Measurements from ENCODE around the gene AIG1. TPM values are rescaled to one million over a fixed set of nuclear protein-coding genes. Genes with fewer than 3 reads are reported as not detected.

AIG1 gene
- total and polyA plus RNA-seq, 4 donors: 19.9 to 31.7 (median 27.3) TPM

GRCh38 chr6:143052282-143052681 lies 8.4 kb upstream of the AIG1 start:
- TF ChIP-seq CTCF (IDR thresholded peaks at IDR 0.05; ENCODE audit: control extremely low read depth, extremely low read depth): no peak
- no peak overlapping the region for H3K4me3 ChIP-seq
- no peak overlapping the region for H3K9ac ChIP-seq (ENCODE audit: insufficient read depth in 1 of 2, low read length in 2 of 2)
- H3K9me3 ChIP-seq (ENCODE audit: control insufficient read depth in 4 of 4, insufficient read depth in 3 of 4, low read length in 3 of 4): no peaks in the 10 kb centered on the region
- no peak for ATAC-seq (ENCODE audit: insufficient read depth, low FRiP score)
- no peaks in the 10 kb centered on the region for H3K27me3 ChIP-seq (ENCODE audit: control insufficient read depth in 3 of 3, insufficient read depth in 3 of 3, low read length in 2 of 3)
- DNase-seq: no peak
- H3K27ac ChIP-seq (ENCODE audit: low read depth in 1 of 2, low read length in 1 of 2): no peak overlapping the region
- WGBS, 2 donors: 86 to 87% methylated on average over 5 of the region's 5 CpGs
- H3K36me3 ChIP-seq (ENCODE audit: control insufficient read depth in 4 of 4, insufficient read depth in 4 of 4, low read length in 4 of 4): no peaks in the 10 kb centered on the region
- peaks cover 0 to 10% (median 0%) of the 10 kb centered on the region in 5 donors for H3K4me1 ChIP-seq (ENCODE audit: control insufficient read depth in 5 of 5, insufficient read depth in 5 of 5, low read length in 5 of 5)

GRCh38 chr6:143053856-143054255 lies 6.8 kb upstream of the AIG1 start:
- no peak for TF ChIP-seq CTCF (IDR thresholded peaks at IDR 0.05; ENCODE audit: control extremely low read depth, extremely low read depth)
- no peak overlapping the region for H3K9ac ChIP-seq (ENCODE audit: insufficient read depth in 1 of 2, low read length in 2 of 2)
- H3K36me3 ChIP-seq (ENCODE audit: control insufficient read depth in 4 of 4, insufficient read depth in 4 of 4, low read length in 4 of 4): no peaks in the 10 kb centered on the region
- H3K27ac ChIP-seq (ENCODE audit: low read depth in 1 of 2, low read length in 1 of 2): no peak overlapping the region
- WGBS, 2 donors: 90 to 92% methylated on average over 3 of the region's 3 CpGs
- DNase-seq (no peak), ATAC-seq (ENCODE audit: insufficient read depth, low FRiP score) (no peak)
- H3K27me3 ChIP-seq (ENCODE audit: control insufficient read depth in 3 of 3, insufficient read depth in 3 of 3, low read length in 2 of 3): no peaks in the 10 kb centered on the region
- no peak overlapping the region for H3K4me3 ChIP-seq
- H3K9me3 ChIP-seq (ENCODE audit: control insufficient read depth in 4 of 4, insufficient read depth in 3 of 4, low read length in 3 of 4): no peaks in the 10 kb centered on the region
- H3K4me1 ChIP-seq (ENCODE audit: control insufficient read depth in 5 of 5, insufficient read depth in 5 of 5, low read length in 5 of 5): peaks cover 0 to 10% (median 0%) of the 10 kb centered on the region in 5 donors

- Histone ChIP-seq H3K9me3 (ENCODE audit: control insufficient read depth in 4 of 4, insufficient read depth in 3 of 4, low read length in 3 of 4) (no peaks in the 10 kb centered on the region), H3K4me1 (ENCODE audit: control insufficient read depth in 5 of 5, insufficient read depth in 5 of 5, low read length in 5 of 5) (peaks cover 0 to 11% (median 0%) of the 10 kb centered on the region in 5 donors)
- 90 to 96% methylated on average over 2 of the region's 2 CpGs for WGBS, 2 donors
These were observed 6.4 kb upstream of the AIG1 start for GRCh38 chr6:143054329-143054728.

More at GRCh38 chr6:143054329-143054728, 6.4 kb upstream of the AIG1 start:
- no peak overlapping the region for H3K9ac ChIP-seq (ENCODE audit: insufficient read depth in 1 of 2, low read length in 2 of 2)
- ATAC-seq (ENCODE audit: insufficient read depth, low FRiP score): no peak
- no peak overlapping the region for H3K4me3 ChIP-seq
- no peaks in the 10 kb centered on the region for H3K36me3 ChIP-seq (ENCODE audit: control insufficient read depth in 4 of 4, insufficient read depth in 4 of 4, low read length in 4 of 4)
- TF ChIP-seq CTCF (IDR thresholded peaks at IDR 0.05; ENCODE audit: control extremely low read depth, extremely low read depth): no peak
- no peaks in the 10 kb centered on the region for H3K27me3 ChIP-seq (ENCODE audit: control insufficient read depth in 3 of 3, insufficient read depth in 3 of 3, low read length in 2 of 3)
- H3K27ac ChIP-seq (ENCODE audit: low read depth in 1 of 2, low read length in 1 of 2): no peak overlapping the region
- no peak for DNase-seq
